ENCODE measurements around the gene GFAP. TPM values are rescaled to one million over a fixed set of nuclear protein-coding genes. Genes with fewer than 3 reads are reported as not detected.
A peak's percentile ranks its signal among the peaks of the same experiment; 100 is the strongest.
"Not testable (repeated sequence)": the region's sequence is repeated elsewhere in the genome, so short reads cannot be mapped to it uniquely, and the experiment has no call there.

The GFAP gene
- total RNA-seq, 2 experiments from 2014 or later = not detected

DNA sequence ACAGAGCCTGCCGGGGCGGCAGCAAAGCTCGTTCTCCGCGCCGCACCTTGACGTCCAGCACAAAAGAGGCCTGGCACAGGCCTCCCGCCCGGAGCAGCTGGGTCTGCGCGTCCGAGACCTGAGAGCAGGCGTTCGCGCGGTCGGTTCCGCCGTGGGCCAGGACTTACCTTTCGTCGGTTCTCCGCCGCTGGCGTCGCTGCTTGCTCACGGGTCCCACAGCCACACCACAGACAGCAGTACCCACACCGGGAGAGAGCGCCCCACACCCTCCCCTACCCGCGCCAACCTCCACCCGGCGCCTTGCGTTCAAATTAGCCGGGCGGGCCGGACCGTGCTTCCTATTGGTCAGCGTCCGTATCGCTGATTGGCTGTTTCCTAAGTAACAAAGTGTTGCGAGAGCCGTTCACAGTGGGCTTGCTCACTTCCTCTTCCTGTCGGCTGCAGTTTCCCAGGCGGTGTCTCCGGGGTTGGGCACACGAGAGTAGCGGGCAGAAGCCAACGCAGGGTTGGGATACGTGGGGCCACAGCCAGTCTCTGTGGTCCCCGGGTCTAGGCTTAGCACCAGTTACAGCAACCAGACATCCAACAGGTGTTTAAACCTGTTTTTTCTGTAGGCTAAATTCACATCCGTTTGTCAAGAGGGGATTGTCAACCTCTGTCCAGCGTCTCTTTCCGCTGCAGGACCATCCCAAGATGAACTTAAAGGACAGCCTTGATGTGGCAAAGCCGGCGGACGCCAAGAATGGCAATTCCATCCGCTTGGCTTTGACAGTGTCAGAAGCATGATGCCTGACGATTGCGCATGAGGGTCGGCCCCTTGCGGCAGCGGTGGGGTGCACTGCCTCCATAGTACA lies 32.4 kb upstream of the GFAP start, which contains the start of gene KIF18B:
Gene KIF18B (minus strand): TSS at position 313 of the 854 bp plus-strand sequence. CDS start 11,429 bp downstream, outside the sequence.
- intact Hi-C loops (cut with micrococcal nuclease) = no loop called here
- H3K9me3 Mint-ChIP-seq = no peaks in the 10 kb centered on the region
- ATAC-seq = peak; percentile 97
- peak within 1 kb of the TSS; percentile 90 for H3K4me3 Mint-ChIP-seq
- H3K4me1 Mint-ChIP-seq (ENCODE audit: low read depth) = peaks cover 11% of the 10 kb centered on the region
- ChIA-PET CTCF (interaction anchor here (0.8 to 1.9 kb wide), 2 partner anchors 8 to 73 kb away, joined by 3 to 8 read pairs; no protein-coding TSS in a partner anchor), POLR2A (interaction anchor here (0.7 to 2.4 kb wide), 14 partner anchors 7 to 92 kb away, joined by 3 to 19 read pairs (median 3); partner anchors contain the start of genes EFTUD2 and GFAP)
- H3K36me3 Mint-ChIP-seq (ENCODE audit: low read depth) = peaks cover 18% of the 10 kb centered on the region
- H3K27ac Mint-ChIP-seq = peak within 1 kb of the TSS; percentile 92
- H3K27me3 Mint-ChIP-seq = peaks cover 3% of the 10 kb centered on the region
- peak; percentile 96 for DNase-seq
- TF ChIP-seq, protein P1, sequence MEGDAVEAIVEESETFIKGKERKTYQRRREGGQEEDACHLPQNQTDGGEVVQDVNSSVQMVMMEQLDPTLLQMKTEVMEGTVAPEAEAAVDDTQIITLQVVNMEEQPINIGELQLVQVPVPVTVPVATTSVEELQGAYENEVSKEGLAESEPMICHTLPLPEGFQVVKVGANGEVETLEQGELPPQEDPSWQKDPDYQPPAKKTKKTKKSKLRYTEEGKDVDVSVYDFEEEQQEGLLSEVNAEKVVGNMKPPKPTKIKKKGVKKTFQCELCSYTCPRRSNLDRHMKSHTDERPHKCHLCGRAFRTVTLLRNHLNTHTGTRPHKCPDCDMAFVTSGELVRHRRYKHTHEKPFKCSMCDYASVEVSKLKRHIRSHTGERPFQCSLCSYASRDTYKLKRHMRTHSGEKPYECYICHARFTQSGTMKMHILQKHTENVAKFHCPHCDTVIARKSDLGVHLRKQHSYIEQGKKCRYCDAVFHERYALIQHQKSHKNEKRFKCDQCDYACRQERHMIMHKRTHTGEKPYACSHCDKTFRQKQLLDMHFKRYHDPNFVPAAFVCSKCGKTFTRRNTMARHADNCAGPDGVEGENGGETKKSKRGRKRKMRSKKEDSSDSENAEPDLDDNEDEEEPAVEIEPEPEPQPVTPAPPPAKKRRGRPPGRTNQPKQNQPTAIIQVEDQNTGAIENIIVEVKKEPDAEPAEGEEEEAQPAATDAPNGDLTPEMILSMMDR (IDR thresholded peaks at IDR 0.05) = no peak

DNA sequence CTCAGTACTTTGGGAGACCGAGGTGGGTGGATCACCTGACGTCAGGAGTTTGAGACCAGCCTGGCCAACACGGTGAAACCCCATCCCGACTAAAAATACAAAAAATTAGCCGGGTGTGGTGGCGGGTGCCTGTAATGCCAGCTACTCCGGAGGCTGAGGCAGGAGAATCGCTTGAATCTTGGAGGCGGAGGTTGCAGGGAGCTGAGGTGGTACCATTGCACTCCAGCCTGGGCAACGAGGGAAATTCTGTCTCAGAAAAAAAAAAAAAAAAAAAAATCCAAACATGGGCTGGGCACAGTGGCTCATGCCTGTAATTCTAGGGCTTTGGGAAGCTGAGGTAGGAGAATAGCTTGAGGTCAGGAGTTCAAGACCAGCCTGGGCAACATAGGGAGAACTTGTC lies 30.4 kb upstream of the GFAP start:
- ChIA-PET CTCF (interaction anchor here (1.1 kb wide), 1 partner anchor 76 kb away, joined by 4 read pairs; no protein-coding TSS in a partner anchor), POLR2A (interaction anchor here (1.2 kb wide), 1 partner anchor 42 kb away, joined by 3 read pairs; no protein-coding TSS in a partner anchor)
- H3K9me3 Mint-ChIP-seq; DNase-seq; H3K27ac Mint-ChIP-seq; intact Hi-C loops (cut with micrococcal nuclease); H3K27me3 Mint-ChIP-seq; ATAC-seq: not testable (repeated sequence)
- peak overlapping the region; percentile 90 for H3K4me3 Mint-ChIP-seq
- H3K36me3 Mint-ChIP-seq (ENCODE audit: low read depth) = peaks cover 21% of the 10 kb centered on the region
- H3K4me1 Mint-ChIP-seq (ENCODE audit: low read depth) = peaks cover 15% of the 10 kb centered on the region

DNA sequence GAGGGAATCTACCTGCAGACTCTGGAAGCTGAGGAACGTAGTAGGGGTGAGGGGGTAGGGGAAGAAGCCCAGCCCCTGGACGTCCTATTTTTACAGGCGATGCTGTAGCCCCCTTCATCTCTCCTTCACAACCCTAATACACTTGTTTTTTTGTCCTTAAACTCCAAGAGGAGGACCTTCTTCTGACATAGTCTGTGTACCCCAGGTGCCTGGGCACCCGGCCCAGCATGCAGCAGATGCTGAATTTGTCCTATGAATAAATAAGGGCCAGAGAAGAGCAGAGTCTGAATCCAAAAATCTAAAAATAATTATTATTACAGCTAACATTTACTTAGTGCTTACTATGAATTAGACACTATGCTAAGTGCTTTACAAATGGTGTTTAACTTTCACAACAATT lies 27.2 kb upstream of the GFAP start:
- no peak for DNase-seq
- peaks cover 8% of the 10 kb centered on the region for H3K4me1 Mint-ChIP-seq (ENCODE audit: low read depth)
- TF ChIP-seq, protein P1 (IDR thresholded peaks at IDR 0.05) = no peak
- H3K27me3 Mint-ChIP-seq = peaks cover 3% of the 10 kb centered on the region
- H3K4me3 Mint-ChIP-seq = no peak overlapping the region
- H3K9me3 Mint-ChIP-seq = no peaks in the 10 kb centered on the region
- no peak overlapping the region for H3K27ac Mint-ChIP-seq
- no peak for ATAC-seq
- ChIA-PET CTCF (interaction anchor here (0.5 to 2.6 kb wide), 6 partner anchors 22 to 206 kb away, joined by 3 to 8 read pairs (median 3); no protein-coding TSS in a partner anchor), POLR2A (interaction anchor here (0.8 kb wide), 1 partner anchor 58 kb away, joined by 3 read pairs; no protein-coding TSS in a partner anchor)
- intact Hi-C loops (cut with micrococcal nuclease) = no loop called here
- H3K36me3 Mint-ChIP-seq (ENCODE audit: low read depth) = peaks cover 32% of the 10 kb centered on the region

DNA sequence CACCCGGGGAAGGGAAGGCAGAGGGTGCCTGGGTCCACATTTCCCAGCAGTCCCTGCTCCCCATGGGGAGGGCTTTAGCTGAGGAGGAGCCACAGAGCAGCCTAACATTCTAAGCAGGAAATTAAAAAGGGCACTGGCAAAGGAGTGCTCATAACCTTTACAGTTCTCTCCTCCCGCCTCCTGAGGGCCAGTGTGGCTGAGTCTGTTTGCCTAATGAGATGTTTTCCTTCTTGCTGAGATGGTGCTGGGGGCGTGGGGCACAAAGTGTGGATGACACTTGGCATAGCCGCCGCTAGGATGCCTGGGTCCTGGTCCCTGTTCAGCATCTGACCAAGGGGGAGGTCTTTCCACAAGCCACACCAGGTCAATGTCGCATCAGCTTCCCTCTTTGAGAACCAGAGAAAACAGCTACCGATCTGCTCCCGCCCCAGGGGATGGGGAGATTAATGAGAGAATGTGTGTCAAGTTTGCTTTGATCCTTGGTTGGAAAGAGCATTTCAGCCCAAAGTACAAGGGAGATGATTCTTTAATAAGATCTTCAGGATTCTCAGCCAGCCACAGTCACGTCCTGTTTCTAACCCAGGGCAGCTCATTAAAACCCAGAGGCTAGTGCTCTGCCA lies 26.5 kb upstream of the GFAP start:
- Mint-ChIP-seq H3K27me3 (peaks cover 3% of the 10 kb centered on the region), H3K4me1 (ENCODE audit: low read depth) (peaks cover 8% of the 10 kb centered on the region), H3K36me3 (ENCODE audit: low read depth) (peaks cover 34% of the 10 kb centered on the region), H3K27ac (no peak overlapping the region), H3K4me3 (no peak overlapping the region), H3K9me3 (no peaks in the 10 kb centered on the region)
- TF ChIP-seq, protein P1 (IDR thresholded peaks at IDR 0.05) = no peak
- ATAC-seq = no peak
- ChIA-PET CTCF (interaction anchor here (0.5 to 2.6 kb wide), 6 partner anchors 21 to 207 kb away, joined by 3 to 8 read pairs (median 3); no protein-coding TSS in a partner anchor), POLR2A (interaction anchor here (0.8 to 1.4 kb wide), 2 partner anchors 22 to 59 kb away, joined by 3 to 6 read pairs; no protein-coding TSS in a partner anchor)
- intact Hi-C loops (cut with micrococcal nuclease) = no loop called here
- no peak for DNase-seq

DNA sequence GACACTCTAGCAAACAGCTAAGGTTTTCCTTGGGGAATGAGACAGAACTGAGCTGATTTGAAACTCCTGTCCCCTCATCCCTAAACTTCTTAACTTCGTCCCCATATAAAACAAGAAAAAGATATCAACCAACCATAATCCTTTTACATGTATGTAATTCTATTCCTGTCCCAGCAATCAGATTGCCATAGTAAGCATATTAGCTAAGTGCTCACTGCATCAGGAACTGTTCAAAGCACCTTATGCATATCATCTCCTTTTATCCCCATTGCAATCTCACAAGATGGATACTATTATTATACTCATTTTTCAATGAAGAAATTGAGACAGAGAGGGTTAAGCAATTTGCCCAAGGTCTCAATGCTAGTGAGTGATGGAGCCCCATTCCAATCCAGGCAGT lies 25.5 kb upstream of the GFAP start:
- peaks cover 29% of the 10 kb centered on the region for H3K36me3 Mint-ChIP-seq (ENCODE audit: low read depth)
- POLR2A ChIA-PET = interaction anchor here (1.4 kb wide), 1 partner anchor 21 kb away, joined by 6 read pairs; no protein-coding TSS in a partner anchor
- CTCF ChIA-PET = interaction anchor here (1.6 to 2.6 kb wide), 2 partner anchors 21 to 81 kb away, joined by 7 to 8 read pairs; no protein-coding TSS in a partner anchor
- no peak for DNase-seq
- no peak overlapping the region for H3K4me3 Mint-ChIP-seq
- H3K9me3 Mint-ChIP-seq = no peaks in the 10 kb centered on the region
- H3K4me1 Mint-ChIP-seq (ENCODE audit: low read depth) = peaks cover 4% of the 10 kb centered on the region
- H3K27me3 Mint-ChIP-seq = no peaks in the 10 kb centered on the region
- no peak for ATAC-seq
- TF ChIP-seq, protein P1 (IDR thresholded peaks at IDR 0.05) = no peak
- intact Hi-C loops (cut with micrococcal nuclease) = no loop called here
- H3K27ac Mint-ChIP-seq = no peak overlapping the region
